HEK293 (cell line): ENCODE measurements around the gene CAMK2B.
A peak's percentile ranks its signal among the peaks of the same experiment; 100 is the strongest.

Experiments used
- CTCF ChIA-PET: fragments of 350-600 bp; formaldehyde crosslinking; extraction: SDS; loops from one replicate; lab custom pipeline; 2021; ENCODE audit warnings: antibody characterized with exemption; lab: Yijun Ruan, JAX
- POLR2A ChIA-PET: fragments of 300-600 bp; formaldehyde crosslinking; extraction: SDS; loops from one replicate; lab custom pipeline; 2020; ENCODE audit warnings: antibody characterized with exemption, inconsistent platforms; lab: Yijun Ruan, JAX
- H3K27ac ChIP-seq: fragments of 200-500 bp; sonication (Bioruptor generic); 2 replicates; pipeline ENCODE4 v1.5.1; 2014; ENCODE audit warnings: low read depth, low read length, control low read depth, inconsistent platforms; ENCODE audit errors: extremely low read depth
- H3K36me3 ChIP-seq, 2 experiments: fragments of 200-500 bp in 1 of 2; sonication (Bioruptor generic) in 1 of 2; 1 replicate in 1 of 2; 2 replicates in 1 of 2; pipeline ENCODE4 v1.5.1; 2014 to 2017; ENCODE audit warnings: inconsistent platforms in 2 of 2, low read length in 2 of 2; ENCODE audit not compliant: control insufficient read depth in 2 of 2, insufficient read depth in 1 of 2
- H3K4me1 ChIP-seq: fragments of 200-500 bp; sonication (Bioruptor generic); 2 replicates; pipeline ENCODE4 v1.5.1; 2014; ENCODE audit warnings: mild to moderate bottlenecking, low read length, inconsistent platforms; ENCODE audit not compliant: control insufficient read depth, insufficient read depth
- H3K4me3 ChIP-seq: 2 replicates; pipeline ENCODE4 v1.5.1; 2011; ENCODE audit warnings: low read depth, mild to moderate bottlenecking, control low read depth, low read length, moderate library complexity
- H3K9me3 ChIP-seq: fragments of 200-500 bp; sonication (Bioruptor generic); 2 replicates; pipeline ENCODE4 v1.5.1; 2014; ENCODE audit warnings: low read depth, low read length, inconsistent platforms; ENCODE audit not compliant: control insufficient read depth, insufficient read depth
- PRDM1 ChIP-seq: fragments of 450-650 bp; formaldehyde crosslinking; IDR thresholded peaks from 2 replicates; pipeline ENCODE4; 2016; ENCODE audit warnings: missing biosample characterization, missing genetic modification characterization
- REPIN1 ChIP-seq: fragments of 450-650 bp; formaldehyde crosslinking; IDR thresholded peaks from 2 replicates; pipeline ENCODE4 v1.5.1; 2017; ENCODE audit warnings: missing biosample characterization, missing genetic modification characterization, low read depth
- ZBTB10 ChIP-seq: fragments of 450-650 bp; formaldehyde crosslinking; IDR thresholded peaks from 2 replicates; pipeline ENCODE4 v1.5.1; 2016; ENCODE audit warnings: missing biosample characterization, missing genetic modification characterization
- ZBTB26 ChIP-seq: fragments of 450-650 bp; formaldehyde crosslinking; optimal IDR thresholded peaks from 2 replicates; pipeline ENCODE3; 2016; ENCODE audit warnings: missing biosample characterization, mild to moderate bottlenecking, missing genetic modification characterization
- ZBTB49 ChIP-seq: fragments of 450-650 bp; formaldehyde crosslinking; IDR thresholded peaks from 2 replicates; pipeline ENCODE4 v1.5.1; 2016; ENCODE audit warnings: missing biosample characterization, missing genetic modification characterization, low read depth
- ZFHX2 ChIP-seq: fragments of 450-650 bp; formaldehyde crosslinking; conservative IDR thresholded peaks from 2 replicates; pipeline ENCODE4 v1.5.1; 2016; ENCODE audit warnings: missing biosample characterization, missing genetic modification characterization
- ZNF175 ChIP-seq: fragments of 450-650 bp; formaldehyde crosslinking; IDR thresholded peaks from 2 replicates; pipeline ENCODE4 v1.5.1; 2016; ENCODE audit warnings: missing biosample characterization, missing genetic modification characterization
- ZNF223 ChIP-seq: fragments of 450-650 bp; formaldehyde crosslinking; IDR thresholded peaks from 2 replicates; pipeline ENCODE4 v1.5.1; 2016; ENCODE audit warnings: missing biosample characterization, missing genetic modification characterization
- ZNF350 ChIP-seq: fragments of 450-650 bp; formaldehyde crosslinking; IDR thresholded peaks from 2 replicates; pipeline ENCODE4 v1.5.0; 2017; ENCODE audit warnings: missing biosample characterization, mild to moderate bottlenecking, missing genetic modification characterization
- ZNF596 ChIP-seq: fragments of 450-650 bp; IDR thresholded peaks from 2 replicates; pipeline ENCODE4 v1.5.0; 2018; ENCODE audit warnings: missing biosample characterization, mild to moderate bottlenecking, missing genetic modification characterization, moderate library complexity
- ZNF704 ChIP-seq: fragments of 450-650 bp; formaldehyde crosslinking; IDR thresholded peaks from 2 replicates; pipeline ENCODE4 v1.5.1; 2016; ENCODE audit warnings: missing biosample characterization, missing genetic modification characterization
- ZNF768 ChIP-seq: fragments of 450-650 bp; formaldehyde crosslinking; IDR thresholded peaks from 2 replicates; pipeline ENCODE4 v1.5.1; 2018; ENCODE audit warnings: missing biosample characterization, mild to moderate bottlenecking, missing genetic modification characterization
- ZSCAN5A ChIP-seq: fragments of 450-650 bp; formaldehyde crosslinking; IDR thresholded peaks from 2 replicates; pipeline ENCODE4 v1.5.1; 2016; ENCODE audit warnings: missing biosample characterization, missing genetic modification characterization

CAMK2B gene

GRCh38 chr7:44259547-44260457, 65.6 kb downstream of the CAMK2B start:
- POLR2A ChIA-PET = no interaction called here
- Histone ChIP-seq H3K36me3 (no peaks in the 10 kb centered on the region), H3K27ac (no peak overlapping the region), H3K4me3 (no peak overlapping the region), H3K4me1 (no peaks in the 10 kb centered on the region), H3K9me3 (no peaks in the 10 kb centered on the region)
- CTCF ChIA-PET = interaction anchor here (1.0 kb wide), 1 partner anchor 19 kb away, joined by 3 read pairs; no protein-coding TSS in a partner anchor
- TF ChIP-seq ZNF768 (tag by site-specific recombination) (0 out of 2 replicates have a peak, but pooled peaks have one; percentile 58), ZBTB26 (tag by site-specific recombination) (no peak)

GRCh38 chr7:44258865-44259546, 66.4 kb downstream of the CAMK2B start:
- Histone ChIP-seq H3K36me3 (no peaks in the 10 kb centered on the region), H3K4me1 (no peaks in the 10 kb centered on the region), H3K9me3 (no peaks in the 10 kb centered on the region), H3K27ac (no peak overlapping the region), H3K4me3 (no peak overlapping the region)
- ChIA-PET CTCF (interaction anchor here (1.0 kb wide), 1 partner anchor 18 kb away, joined by 3 read pairs; no protein-coding TSS in a partner anchor), POLR2A (no interaction called here)
- TF ChIP-seq ZNF175 (tag by site-specific recombination) = no peak

GRCh38 chr7:44258423-44258760, 67.0 kb downstream of the CAMK2B start:
- Histone ChIP-seq H3K4me1 (no peaks in the 10 kb centered on the region), H3K4me3 (no peak overlapping the region), H3K27ac (no peak overlapping the region), H3K9me3 (no peaks in the 10 kb centered on the region), H3K36me3 (no peaks in the 10 kb centered on the region)
- CTCF ChIA-PET = interaction anchor here (0.9 to 1.6 kb wide), 2 partner anchors 15 to 17 kb away, joined by 3 to 4 read pairs; no protein-coding TSS in a partner anchor
- POLR2A ChIA-PET = no interaction called here
- TF ChIP-seq ZNF223 (no peak), ZBTB10 (tag by site-specific recombination) (no peak), REPIN1 (no peak), ZSCAN5A (tag by site-specific recombination) (no peak), ZFHX2 (peak; percentile 10; the same call in 1 of the 2 replicates), ZNF768 (tag by site-specific recombination) (no peak), ZNF704 (no peak), ZBTB49 (tag by site-specific recombination) (no peak), ZNF350 (no peak), ZNF596 (tag by site-specific recombination) (no peak), PRDM1 (no peak)
